A549 (cell line): Measurements from ENCODE around the gene MAEL. TPM values are rescaled to one million over a fixed set of nuclear protein-coding genes. Genes with fewer than 3 reads are reported as not detected.
A peak's percentile ranks its signal among the peaks of the same experiment; 100 is the strongest.

Source experiments
- ATAC-seq, 2 experiments: fragments of 200-7000 bp in 1 of 2; fragments of >200 bp in 1 of 2; cut with Nextera tagmentation in 1 of 2; cut with Tn5 transposase in 1 of 2; 3 replicates each; pipeline versions ENCODE4 v1.8.0 to v1.9.1; 2018 to 2020; ENCODE audit warnings: mild to moderate bottlenecking in 1 of 2, moderate library complexity in 1 of 2
- CTCF ChIA-PET: fragments of 300-600 bp; sonication (Branson Sonifier 250); formaldehyde crosslinking; extraction: SDS; loops from one replicate; lab custom pipeline; 2021; ENCODE audit warnings: antibody characterized with exemption, inconsistent platforms; lab: Yijun Ruan, JAX
- POLR2A ChIA-PET: fragments of 350-600 bp; formaldehyde crosslinking; extraction: SDS; loops from one replicate; lab custom pipeline; 2021; ENCODE audit warnings: antibody characterized with exemption, inconsistent platforms; lab: Yijun Ruan, JAX
- DNase-seq, 2 experiments: peaks; one replicate each; pipeline versions ENCODE4 v3.0.0 to v3.0.0-alpha.2; 2011 to 2016; ENCODE audit warnings: low read depth in 1 of 2, low spot score in 1 of 2
- FAIRE-seq: peaks from 2 replicates; lab custom pipeline; 2011; peaks lifted over from hg19 to GRCh38; lab: Jason Lieb, UNC
- H3K27ac ChIP-seq, 2 experiments: fragments of >200 bp; sonication (Bioruptor Twin); formaldehyde crosslinking; 3 replicates each; pipeline ENCODE4 v1.5.1; 2016 to 2017
- H3K4me1 ChIP-seq: fragments of >200 bp; sonication (Bioruptor Twin); formaldehyde crosslinking; 3 replicates; pipeline ENCODE4 v1.6.1; 2016
- H3K4me2 ChIP-seq: fragments of >200 bp; sonication (Bioruptor Twin); formaldehyde crosslinking; 3 replicates; pipeline ENCODE4 v1.6.1; 2016
- H3K4me3 ChIP-seq: fragments of >200 bp; sonication (Bioruptor Twin); formaldehyde crosslinking; 3 replicates; pipeline ENCODE4 v1.5.1; 2016
- H3K9me3 ChIP-seq: fragments of >200 bp; sonication (Bioruptor Twin); formaldehyde crosslinking; 3 replicates; pipeline ENCODE4 v1.6.1; 2016
- CBX2 ChIP-seq: fragments of 200-600 bp; sonication (generic); IDR thresholded peaks from 2 replicates; pipeline ENCODE4 v1.6.1; 2016; ENCODE audit warnings: low read depth, mild to moderate bottlenecking, borderline replicate concordance
- CBX8 ChIP-seq: fragments of 200-600 bp; sonication (generic); IDR thresholded peaks from 2 replicates; pipeline ENCODE4 v1.6.1; 2016
- CEBPB ChIP-seq, 2 experiments: fragments of >200 bp in 1 of 2; sonication (Bioruptor Twin) in 1 of 2; formaldehyde crosslinking in 1 of 2; IDR thresholded peaks; 2 replicates each; pipeline ENCODE4 v1.6.1; 2012 to 2016
- CHD4 ChIP-seq: fragments of 200-600 bp; sonication (generic); IDR thresholded peaks from 2 replicates; pipeline ENCODE4 v1.6.1; 2016; ENCODE audit warnings: antibody characterized with exemption, mild to moderate bottlenecking, borderline replicate concordance
- EHF ChIP-seq: fragments of 250-450 bp; sonication (Bioruptor Pico); IDR thresholded peaks from 2 replicates; pipeline ENCODE4 v1.5.0; 2020; ENCODE audit warnings: mild to moderate bottlenecking
- EHMT2 ChIP-seq: fragments of 200-600 bp; sonication (generic); IDR thresholded peaks from 2 replicates; pipeline ENCODE4 v1.6.1; 2016; ENCODE audit warnings: antibody characterized with exemption, low read depth, mild to moderate bottlenecking, moderate library complexity
- ELK1 ChIP-seq: fragments of 150-350 bp; IDR thresholded peaks from 2 replicates; pipeline ENCODE4 v1.6.1; 2014; ENCODE audit warnings: low read depth, mild to moderate bottlenecking, low read length
- EP300 ChIP-seq, 2 experiments: fragments of >200 bp; sonication (Bioruptor Twin); formaldehyde crosslinking; IDR thresholded peaks; 2 replicates in 1 of 2; 3 replicates in 1 of 2; pipeline ENCODE4 v1.6.1; 2016 to 2017
- FOSB ChIP-seq: fragments of 250-450 bp; sonication (Bioruptor Pico); IDR thresholded peaks from 2 replicates; pipeline ENCODE4 v1.5.0; 2020; ENCODE audit warnings: mild to moderate bottlenecking, moderate library complexity
- FOXS1 ChIP-seq: fragments of 250-450 bp; sonication (Bioruptor Pico); IDR thresholded peaks from 2 replicates; pipeline ENCODE4 v1.5.0; 2020; ENCODE audit warnings: mild to moderate bottlenecking, moderate library complexity
- HEYL ChIP-seq: fragments of 250-450 bp; sonication (Bioruptor Pico); IDR thresholded peaks from 2 replicates; pipeline ENCODE4 v1.8.0; 2021; ENCODE audit warnings: mild to moderate bottlenecking, moderate library complexity
- JUNB ChIP-seq: fragments of >200 bp; sonication (Bioruptor Twin); formaldehyde crosslinking; IDR thresholded peaks from 2 replicates; pipeline ENCODE4 v1.6.1; 2016
- KDM1A ChIP-seq: fragments of 200-600 bp; sonication (generic); IDR thresholded peaks from 2 replicates; pipeline ENCODE4 v1.6.1; 2016; ENCODE audit warnings: low read depth, mild to moderate bottlenecking
- KDM5A ChIP-seq: fragments of 200-600 bp; sonication (generic); IDR thresholded peaks from 2 replicates; pipeline ENCODE4 v1.6.1; 2016; ENCODE audit warnings: antibody characterized with exemption, mild to moderate bottlenecking
- MAFK ChIP-seq: fragments of 450-650 bp; IDR thresholded peaks from 2 replicates; pipeline ENCODE4 v1.6.1; 2014; ENCODE audit not compliant: partially characterized antibody
- MAX ChIP-seq: IDR thresholded peaks from 2 replicates; pipeline ENCODE4 v1.6.1; 2012
- MYC ChIP-seq: IDR thresholded peaks from 2 replicates; pipeline ENCODE4 v1.6.1; 2012; ENCODE audit warnings: mild to moderate bottlenecking, inconsistent platforms, low read length, improper control_type of control experiment, borderline replicate concordance
- NPAS2 ChIP-seq: fragments of 250-450 bp; sonication (Bioruptor Pico); IDR thresholded peaks from 2 replicates; pipeline ENCODE4 v1.8.0; 2022; ENCODE audit warnings: mild to moderate bottlenecking, moderate library complexity, borderline replicate concordance
- POLR2A ChIP-seq: IDR thresholded peaks from 2 replicates; pipeline ENCODE4 v1.6.1; 2012; ENCODE audit warnings: mild to moderate bottlenecking, low read length
- POLR2AphosphoS2 ChIP-seq: conservative IDR thresholded peaks from 2 replicates; pipeline ENCODE4 v1.6.1; 2012; ENCODE audit warnings: low read length, improper control_type of control experiment, inconsistent platforms
- RAD21 ChIP-seq, 2 experiments: fragments of >200 bp in 1 of 2; sonication (Bioruptor Twin) in 1 of 2; formaldehyde crosslinking in 1 of 2; IDR thresholded peaks in 1 of 2; conservative IDR thresholded peaks in 1 of 2; 2 replicates in 1 of 2; 3 replicates in 1 of 2; pipeline ENCODE4 v1.6.1; 2012 to 2018; ENCODE audit warnings: inconsistent platforms in 1 of 2
- RCOR1 ChIP-seq: fragments of 150-350 bp; IDR thresholded peaks from 2 replicates; pipeline ENCODE4 v1.6.1; 2014; ENCODE audit warnings: antibody characterized with exemption, low read length, low read depth
- REST ChIP-seq: fragments of 200-600 bp; sonication (generic); IDR thresholded peaks from 2 replicates; pipeline ENCODE4 v1.6.1; 2016; ENCODE audit warnings: antibody characterized with exemption, mild to moderate bottlenecking, moderate library complexity
- RFX5 ChIP-seq: fragments of 450-650 bp; IDR thresholded peaks from 2 replicates; pipeline ENCODE4 v1.7.1; 2014; ENCODE audit warnings: antibody characterized with exemption, mild to moderate bottlenecking, moderate library complexity
- TFCP2L1 ChIP-seq: fragments of 250-450 bp; sonication (Bioruptor Pico); IDR thresholded peaks from 2 replicates; pipeline ENCODE4 v1.5.0; 2021; ENCODE audit warnings: mild to moderate bottlenecking
- TP53 ChIP-seq: fragments of 250-450 bp; sonication (Bioruptor Pico); IDR thresholded peaks from 2 replicates; pipeline ENCODE4 v1.5.0; 2021; ENCODE audit warnings: mild to moderate bottlenecking, moderate library complexity
- USF2 ChIP-seq: fragments of 450-650 bp; IDR thresholded peaks from 2 replicates; pipeline ENCODE4 v1.6.1; 2014; ENCODE audit warnings: antibody characterized with exemption
- ZC3H11A ChIP-seq: fragments of 450-650 bp; IDR thresholded peaks from 2 replicates; pipeline ENCODE4 v1.6.1; 2014; ENCODE audit warnings: antibody characterized with exemption, mild to moderate bottlenecking
- WGBS: methylation state at CpG from one replicate; pipeline ENCODE4 v1.1.6; 2017; ENCODE audit errors: missing lambda C conversion rate; 5-methylcytosine and 5-hydroxymethylcytosine counted together
- polyA plus RNA-seq, 4 experiments: library from polyadenylated mRNA; depleted of rRNA in 3 of 4; stranded (reverse); fragments of >200 nt; fragmentation: RNase III in 1 of 4; extraction: RNeasy Plus Mini Kit Qiagen cat#74134 plus additional on column Dnase treatment in 1 of 4; gene quantifications; 2 replicates in 3 of 4; 3 replicates in 1 of 4; pipeline ENCODE4 v1.2.3, GENCODE V29; 2011 to 2017

MAEL gene
- polyA plus RNA-seq, 2 of the 4 experiments (the other 2 are of a cell fraction) = not detected

GRCh38 chr1:167065471-167065870 is 76.4 kb downstream of the MAEL start:
- WGBS = 50% methylated on average over 8 of the region's 8 CpGs

GRCh38 chr1:167066333-167067122 is 77.4 kb downstream of the MAEL start:
- H3K4me3 ChIP-seq = peak overlapping the region; percentile 40
- H3K9me3 ChIP-seq = no peaks in the 10 kb centered on the region
- POLR2A ChIA-PET = interaction anchor here (1.1 kb wide), 1 partner anchor 154 kb away, joined by 3 read pairs; no protein-coding TSS in a partner anchor
- peak overlapping the region; percentile 99 for H3K4me2 ChIP-seq
- peak; percentile 89 to 98 for ATAC-seq
- peak; percentile 45 to 86 for DNase-seq
- peak overlapping the region; percentile 65 to 82 for H3K27ac ChIP-seq
- FAIRE-seq = no peak
- CTCF ChIA-PET = interaction anchor here (0.6 to 18.6 kb wide), 51 partner anchors 8 to 522 kb away, joined by 3 to 534 read pairs (median 4); partner anchors contain the start of genes GPA33 and POU2F1
- no peaks in the 10 kb centered on the region for H3K4me1 ChIP-seq
- 7% methylated on average over 31 of the region's 31 CpGs for WGBS
- no peak for TF ChIP-seq NPAS2 (CRISPR knock-in tag)
- TF ChIP-seq CBX2 = no peak
- no peak for TF ChIP-seq RFX5
- TF ChIP-seq CHD4 = no peak
- no peak for TF ChIP-seq EHMT2
- no peak for TF ChIP-seq EP300 (IDR thresholded peaks at IDR 0.05)
- TF ChIP-seq USF2 = no peak
- TF ChIP-seq MYC = no peak
- no peak for TF ChIP-seq FOXS1 (CRISPR knock-in tag)
- no peak for TF ChIP-seq MAFK
- no peak for TF ChIP-seq EHF (CRISPR knock-in tag)
- TF ChIP-seq RCOR1 = no peak
- no peak for TF ChIP-seq CEBPB (IDR thresholded peaks at IDR 0.05)
- TF ChIP-seq POLR2AphosphoS2 = no peak
- TF ChIP-seq CBX8 = no peak
- no peak for TF ChIP-seq HEYL
- peak; percentile 96 to 99 for TF ChIP-seq RAD21 (conservative IDR thresholded peaks at IDR 0.05 in 1 of 2, IDR thresholded peaks at IDR 0.05 in 1 of 2)

More at GRCh38 chr1:167065471-167065870, 76.4 kb downstream of the MAEL start:
- CTCF ChIA-PET = interaction anchor here (0.6 to 18.6 kb wide), 31 partner anchors 8 to 468 kb away, joined by 3 to 534 read pairs (median 5); partner anchors contain the start of gene POU2F1
- no peak for TF ChIP-seq JUNB
- no peak for TF ChIP-seq EHMT2
- TF ChIP-seq KDM5A = no peak
- no peak for TF ChIP-seq MAX
- no peak for TF ChIP-seq FOXS1 (CRISPR knock-in tag)
- no peak for TF ChIP-seq FOSB (CRISPR knock-in tag)
- TF ChIP-seq POLR2A = no peak
- no peak for TF ChIP-seq CEBPB (IDR thresholded peaks at IDR 0.05)
- TF ChIP-seq EP300 (IDR thresholded peaks at IDR 0.05) = no peak
- TF ChIP-seq NPAS2 (CRISPR knock-in tag) = no peak
- TF ChIP-seq REST = no peak
- no peak for TF ChIP-seq ELK1
- TF ChIP-seq KDM1A = no peak
- no peak for TF ChIP-seq TFCP2L1 (CRISPR knock-in tag)
- TF ChIP-seq POLR2AphosphoS2 = no peak
- no peak for TF ChIP-seq ZC3H11A
- no peak for TF ChIP-seq TP53 (CRISPR knock-in tag)
- TF ChIP-seq, all 56 proteins: peak for 0
- H3K4me3 ChIP-seq = no peak overlapping the region
- ATAC-seq (no peak), DNase-seq (no peak), FAIRE-seq (no peak)
- POLR2A ChIA-PET = no interaction called here
- no peaks in the 10 kb centered on the region for H3K9me3 ChIP-seq
- no peaks in the 10 kb centered on the region for H3K4me1 ChIP-seq
- H3K4me2 ChIP-seq = no peak overlapping the region
- no peak overlapping the region for H3K27ac ChIP-seq
